Activated CD4-positive, alpha-beta T cell treated with anti-CD3 and anti-CD28 coated beads for 24 hours (primary cell): ENCODE results near the gene CSKMT.
"Not testable (repeated sequence)": the region's sequence is repeated elsewhere in the genome, so short reads cannot be mapped to it uniquely, and the experiment has no call there.

ENCODE experiments used
- DNase-seq, 2 donors: peaks; one replicate each; pipeline ENCODE4 v3.0.0-alpha.2; 2020; ENCODE audit warnings: low read depth in 2 of 2

The CSKMT gene, protein sequence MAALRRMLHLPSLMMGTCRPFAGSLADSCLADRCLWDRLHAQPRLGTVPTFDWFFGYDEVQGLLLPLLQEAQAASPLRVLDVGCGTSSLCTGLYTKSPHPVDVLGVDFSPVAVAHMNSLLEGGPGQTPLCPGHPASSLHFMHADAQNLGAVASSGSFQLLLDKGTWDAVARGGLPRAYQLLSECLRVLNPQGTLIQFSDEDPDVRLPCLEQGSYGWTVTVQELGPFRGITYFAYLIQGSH

DNA sequence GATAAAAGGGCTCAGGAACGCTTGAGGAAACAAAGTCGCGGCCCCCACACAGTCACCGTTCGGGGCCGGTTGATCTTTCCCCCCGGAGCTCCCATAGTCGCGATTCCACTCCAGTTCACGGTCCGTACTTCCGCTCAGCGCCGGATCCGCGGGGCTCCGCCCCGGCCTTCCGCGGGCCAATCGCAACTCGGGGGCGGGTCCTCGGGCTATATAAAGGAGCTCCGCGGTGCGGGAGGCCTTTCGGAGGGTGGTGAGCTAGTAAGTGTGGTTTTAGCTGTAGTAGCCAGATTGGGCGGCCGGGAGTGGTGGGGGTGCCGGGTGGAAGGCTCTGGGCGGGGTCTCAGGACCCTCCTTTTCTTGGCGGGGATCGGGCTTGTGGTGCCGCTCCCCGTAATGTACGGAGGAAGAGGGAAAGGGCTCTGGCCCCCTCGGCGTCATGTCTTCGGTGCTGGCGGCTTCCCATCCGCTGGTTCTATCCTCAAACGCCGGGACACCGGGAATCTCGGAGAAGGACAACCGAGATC is at the start of gene CSKMT, which contains the start of gene C11orf98:
TSS of gene CSKMT (plus strand) at position 238 of the 524 bp plus-strand sequence. CDS start 568 bp downstream, outside the sequence.
TSS of gene C11orf98 (minus strand) at position 136 of the 524 bp plus-strand sequence. CDS start at position 95, 41 bp downstream.
- DNase-seq: peak; percentile 94

DNA sequence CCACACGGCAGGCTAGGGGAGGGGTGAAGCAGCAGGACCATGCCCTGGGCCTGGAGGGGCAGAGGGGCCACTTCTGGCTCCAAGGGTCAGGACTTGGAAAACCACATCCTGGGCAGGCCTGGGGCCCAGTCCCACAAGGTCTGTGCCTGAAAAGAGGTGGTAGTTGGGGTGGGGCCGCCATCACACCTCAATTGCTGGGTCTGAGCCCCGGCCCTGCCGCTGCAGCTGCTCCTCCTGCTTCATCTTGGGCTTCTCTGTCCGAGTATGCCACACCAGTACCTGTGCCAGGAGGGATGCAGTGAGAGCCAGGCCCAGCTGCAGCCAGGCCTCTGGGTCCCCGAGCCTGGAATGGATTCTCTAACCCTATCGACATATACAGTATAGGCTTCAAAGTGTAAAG is 49.6 kb upstream of the CSKMT start:
- DNase-seq: no peak

DNA sequence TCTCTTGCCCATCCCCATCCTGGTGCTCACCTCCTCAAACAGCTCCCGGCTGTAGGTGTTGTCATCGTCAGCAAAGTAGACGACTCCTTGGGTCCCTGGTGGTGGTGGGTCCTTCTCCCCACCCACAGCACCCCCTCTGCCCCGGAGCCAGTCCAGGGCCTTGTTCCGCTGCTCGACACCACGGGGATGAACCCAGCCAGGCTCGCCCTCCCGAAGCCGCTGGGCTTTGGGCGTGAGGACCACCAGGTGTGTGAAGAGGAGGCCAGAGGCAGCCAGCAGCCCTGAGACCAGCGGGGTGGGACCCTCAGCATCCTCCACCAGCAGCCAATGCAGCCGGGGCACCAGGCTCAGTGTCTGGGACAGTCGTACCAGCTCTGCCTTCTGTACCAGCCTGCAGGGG is 48.2 kb upstream of the CSKMT start:
- not testable (repeated sequence) for DNase-seq

DNA sequence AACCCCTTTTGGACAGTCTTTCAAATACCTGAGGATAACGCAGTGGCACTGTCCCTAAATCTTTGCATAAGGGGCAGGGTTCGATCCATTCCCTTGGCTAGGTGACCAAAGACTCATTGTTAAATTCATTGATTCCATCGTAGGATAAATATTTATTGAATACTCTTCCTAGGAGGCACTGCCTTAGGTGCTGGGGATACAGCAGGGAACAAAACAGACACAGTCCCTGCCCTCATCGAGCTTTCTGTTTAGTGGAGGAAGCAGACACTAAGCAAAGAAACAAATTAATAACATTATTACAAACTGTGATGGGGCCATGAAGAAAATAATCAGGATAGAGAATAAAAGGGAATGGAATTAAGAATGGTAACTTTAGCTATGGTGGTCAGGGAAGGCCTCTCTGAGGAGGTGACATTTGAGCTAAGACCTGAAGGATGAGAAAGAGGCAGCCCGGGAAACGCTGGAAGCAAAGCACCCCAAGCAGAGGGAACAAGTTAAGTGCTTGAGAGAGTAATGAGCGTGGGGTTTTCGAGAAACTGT is 44.0 kb upstream of the CSKMT start:
- no peak for DNase-seq

DNA sequence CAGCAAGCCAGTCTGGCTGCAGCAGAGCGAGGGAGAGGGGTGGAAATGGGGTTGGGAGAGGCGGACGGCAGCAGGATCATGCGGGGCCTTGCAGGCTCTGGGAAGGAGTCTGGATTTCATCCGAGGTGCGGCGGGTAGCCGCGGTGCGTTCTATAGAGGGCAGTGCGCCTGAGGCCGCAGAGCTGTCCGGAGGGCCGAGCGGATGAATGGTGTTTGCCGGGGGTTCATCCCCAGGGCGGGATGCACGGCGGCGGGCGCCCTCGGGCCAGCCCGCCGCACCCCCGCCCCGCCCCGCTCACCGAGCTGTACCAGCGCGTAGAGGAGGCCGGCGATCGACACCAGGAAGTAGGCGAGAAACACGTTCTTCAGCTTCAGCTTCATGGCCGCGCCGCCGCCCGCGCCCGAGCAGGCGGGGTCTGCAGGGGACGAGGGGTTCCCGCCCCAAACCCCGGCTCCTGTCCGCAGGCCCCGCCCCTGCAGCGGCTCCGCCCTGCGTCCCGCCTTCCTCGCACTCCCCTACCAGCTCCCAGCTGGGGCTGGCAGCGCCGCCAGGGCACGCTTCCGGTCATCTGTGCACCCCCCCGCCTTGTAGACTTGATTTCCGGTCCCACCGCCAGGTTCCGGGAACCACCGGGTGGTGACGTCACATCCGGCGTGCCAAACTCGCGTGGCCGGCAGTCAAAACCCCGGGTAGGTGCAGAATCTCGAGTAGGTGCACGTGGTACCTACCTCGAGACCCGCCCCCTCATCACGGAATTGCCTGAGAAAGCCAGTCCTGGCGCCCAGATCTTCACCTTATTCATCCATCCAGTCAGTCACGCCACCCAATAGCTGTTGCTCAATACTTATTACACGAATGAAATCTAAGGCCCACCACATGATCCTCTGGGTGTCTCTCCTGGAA is 43.3 kb upstream of the CSKMT start, which contains the start of gene B3GAT3:
TSS of gene B3GAT3 (minus strand) at position 420 of the 904 bp plus-strand sequence. CDS start at position 381, 39 bp downstream.
- peak; percentile 89 to 96 for DNase-seq

DNA sequence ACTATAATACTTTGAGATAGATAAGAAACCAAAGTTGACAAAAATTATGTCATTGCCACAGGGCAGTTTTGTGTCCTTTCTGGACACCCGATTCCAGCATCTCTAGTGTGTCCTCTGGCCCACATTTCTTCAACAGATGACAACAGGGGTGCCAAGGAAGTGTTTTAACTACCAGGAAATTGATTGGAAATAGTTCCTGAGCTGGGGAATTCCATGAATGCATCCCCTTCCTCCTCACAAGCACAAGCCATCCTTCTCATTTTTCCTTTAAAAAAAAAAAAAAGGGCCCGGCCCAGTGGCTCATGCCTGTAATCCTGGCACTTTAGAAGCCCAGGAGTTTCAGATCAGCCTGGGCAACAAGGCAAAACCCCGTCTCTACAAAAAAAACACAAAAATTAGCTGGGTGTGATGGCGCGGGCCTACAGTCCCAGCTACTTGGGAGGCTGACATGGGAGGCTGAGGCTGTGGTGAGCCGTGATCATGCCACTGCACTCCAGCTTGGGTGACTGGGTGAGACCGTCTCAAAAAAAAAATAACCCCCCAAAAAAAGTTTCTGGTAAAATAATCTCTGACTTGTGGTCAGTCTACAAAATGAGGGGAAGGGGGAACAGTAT is 42.5 kb upstream of the CSKMT start:
- no peak for DNase-seq

DNA sequence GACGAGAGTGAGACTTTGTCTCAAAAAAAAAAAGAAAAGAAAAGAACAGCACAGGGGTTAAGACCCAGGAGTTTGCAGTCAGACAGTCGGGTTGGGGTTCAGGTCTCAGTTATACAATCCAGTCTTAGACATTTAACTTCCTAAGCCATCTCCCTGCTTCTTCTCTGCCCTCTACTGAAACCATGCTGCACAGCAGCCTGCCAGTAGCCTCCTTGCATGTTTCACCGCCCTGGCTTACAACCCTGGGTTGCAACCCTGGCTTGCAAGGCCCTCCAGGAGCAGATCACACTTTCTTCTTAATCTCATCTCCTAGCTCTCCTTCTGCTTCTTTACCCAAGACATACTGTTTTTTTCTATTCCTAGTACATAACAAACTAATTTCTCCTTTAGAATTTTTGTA is 37.4 kb upstream of the CSKMT start:
- no peak for DNase-seq

DNA sequence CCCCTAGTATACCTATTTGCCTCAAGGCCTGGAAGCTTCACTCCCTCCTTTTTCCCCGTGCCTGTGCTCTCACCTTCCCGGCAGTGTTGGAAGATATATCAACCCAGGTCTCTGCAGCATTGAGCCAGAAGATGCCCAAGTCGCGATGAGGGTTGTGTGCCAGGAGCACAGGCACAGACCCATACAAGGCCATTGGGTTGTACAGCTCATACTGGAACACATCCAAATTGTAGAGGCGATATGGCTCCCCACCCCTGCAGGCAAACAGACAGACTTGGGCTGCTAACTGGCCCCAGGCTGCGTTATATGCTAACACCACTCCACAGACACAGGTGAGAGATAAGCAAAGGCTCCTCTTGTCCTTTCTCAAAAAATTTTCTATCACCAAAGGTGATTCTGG is 32.6 kb upstream of the CSKMT start:
- no peak for DNase-seq

DNA sequence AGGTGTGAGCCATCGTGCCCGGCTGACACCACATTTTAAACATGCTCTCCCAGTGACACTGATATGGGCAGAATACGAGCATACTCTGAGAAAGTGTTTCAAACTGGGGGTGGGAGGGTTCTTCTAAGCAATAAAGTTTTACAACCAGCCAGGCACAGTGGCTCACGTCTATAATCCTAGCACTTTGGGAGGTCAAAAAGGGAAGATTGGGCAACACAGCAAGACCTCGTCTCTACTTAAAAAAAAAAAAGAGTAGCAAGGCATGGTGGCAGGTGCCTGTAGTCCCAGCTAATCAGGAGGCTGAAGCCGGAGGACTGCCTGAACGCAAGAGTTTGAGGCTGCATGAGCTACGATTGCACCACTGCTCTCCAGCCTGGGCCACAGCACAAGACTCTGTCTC is 20.9 kb upstream of the CSKMT start:
- no peak for DNase-seq

DNA sequence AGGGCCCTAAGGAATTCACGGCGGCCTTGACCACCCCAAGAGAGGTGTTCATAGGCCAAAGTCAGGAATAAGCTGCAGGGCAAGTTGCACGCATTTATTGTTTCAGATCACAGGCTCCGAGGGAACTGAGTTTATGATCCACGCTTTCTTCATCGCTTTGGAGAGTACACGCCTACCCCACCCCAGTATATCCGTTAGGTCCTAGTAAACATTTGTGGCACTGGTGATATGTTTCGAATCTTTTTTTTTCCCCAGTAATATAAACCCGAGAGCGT is 19.5 kb upstream of the CSKMT start:
- DNase-seq: no peak

DNA sequence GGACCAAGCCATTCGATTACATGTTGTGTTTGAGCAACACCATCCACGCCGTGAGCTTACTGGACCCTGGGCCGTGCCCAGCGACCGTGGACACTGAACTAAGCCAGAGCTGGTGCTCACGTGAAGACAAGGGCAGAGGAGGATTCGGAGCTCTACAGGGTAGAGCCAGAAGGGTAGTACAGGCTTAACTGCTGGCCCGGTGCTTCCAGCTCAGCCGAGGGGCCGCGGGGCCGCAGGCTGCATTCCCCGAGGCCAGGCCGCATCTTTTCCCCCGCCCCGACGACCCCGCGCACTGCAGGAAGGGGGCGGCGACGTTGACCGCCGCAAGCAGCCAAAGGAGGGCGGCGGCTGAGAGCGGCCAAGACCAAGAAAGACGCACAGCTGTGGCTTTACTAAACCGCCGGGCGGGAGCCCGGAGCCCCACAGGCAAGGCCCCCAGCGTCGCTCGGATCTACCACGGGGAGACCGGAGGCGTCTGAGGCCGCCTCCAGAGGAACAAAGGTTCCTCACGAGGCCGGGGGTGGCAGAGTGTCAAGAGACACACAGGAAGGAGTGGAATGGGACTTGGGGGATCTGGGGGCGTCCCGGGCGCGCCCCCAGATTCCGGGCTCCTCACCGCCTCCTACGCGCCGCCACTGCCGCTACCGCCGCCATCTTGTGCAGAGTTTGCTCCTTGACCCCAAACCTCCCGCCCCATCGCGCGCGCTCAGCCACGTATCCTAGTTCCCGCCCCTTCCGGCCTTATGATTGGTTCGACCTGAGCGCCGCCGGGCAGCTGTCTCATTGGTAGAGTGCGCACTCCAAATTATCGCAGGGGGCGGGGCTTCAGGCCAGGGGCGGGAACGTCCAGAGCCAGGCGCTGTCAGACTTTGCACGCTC is 18.9 kb upstream of the CSKMT start, which contains the start of gene GANAB:
TSS of gene GANAB (minus strand) at position 668 of the 879 bp plus-strand sequence. CDS start at position 654, 14 bp downstream.
- peak; percentile 99 to 100 for DNase-seq

DNA sequence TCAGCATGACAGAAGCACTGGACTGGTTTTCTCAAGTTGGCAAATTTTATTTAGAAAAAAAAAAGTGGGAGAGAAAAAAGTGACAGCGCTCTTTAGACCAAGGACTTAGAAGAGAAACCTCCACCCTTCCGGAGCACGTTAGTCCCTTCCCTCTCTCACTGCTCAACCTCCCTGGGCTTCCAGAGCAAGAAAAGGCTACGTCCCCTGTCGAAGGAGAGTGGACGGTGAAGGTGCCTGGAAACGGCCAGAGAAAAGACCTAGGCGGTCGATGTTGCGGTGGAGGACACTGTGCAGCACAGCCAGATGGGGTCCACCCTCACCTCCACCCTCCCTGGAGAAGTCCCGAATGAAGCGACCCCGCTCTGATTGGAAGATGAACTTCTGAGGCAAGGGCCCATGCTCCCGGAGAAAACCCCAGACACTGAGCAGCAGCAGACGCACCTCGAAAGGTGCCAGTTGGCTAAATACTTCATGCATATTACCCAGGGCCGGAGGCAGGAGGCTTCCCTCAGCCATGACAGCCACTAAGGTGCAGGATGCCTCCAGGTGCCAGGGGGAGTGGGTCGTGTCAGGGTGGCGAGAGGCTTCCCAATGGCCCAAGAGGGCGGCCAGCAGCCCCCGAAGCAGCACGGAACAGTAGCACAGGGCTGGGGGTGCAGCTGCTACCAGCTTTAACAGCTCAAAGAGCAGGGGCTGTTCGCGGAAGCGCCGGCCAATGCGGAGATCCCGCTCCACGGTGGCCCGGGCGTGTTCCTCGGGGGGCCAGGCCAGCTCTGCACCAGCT is 18.1 kb upstream of the CSKMT start:
- no peak for DNase-seq

DNA sequence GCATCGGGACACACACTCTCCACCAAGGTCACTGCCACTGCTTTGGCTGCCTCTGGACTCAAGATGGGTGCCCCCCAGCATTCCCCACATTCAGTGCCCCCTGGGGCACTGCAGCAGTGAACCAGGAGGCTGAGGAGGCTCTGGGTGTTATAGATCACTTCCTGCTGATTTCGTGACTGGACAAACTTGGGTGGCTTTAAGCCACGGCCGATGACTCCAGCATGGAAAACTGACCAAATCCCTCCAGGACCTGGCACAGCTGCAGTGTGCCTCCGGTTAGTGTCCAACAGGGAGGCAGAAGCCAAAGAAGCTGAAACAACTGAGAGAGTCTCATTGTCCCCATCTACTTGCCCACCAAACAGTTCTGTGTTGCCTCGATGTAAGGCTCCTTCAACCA is 17.5 kb upstream of the CSKMT start:
- DNase-seq: no peak

DNA sequence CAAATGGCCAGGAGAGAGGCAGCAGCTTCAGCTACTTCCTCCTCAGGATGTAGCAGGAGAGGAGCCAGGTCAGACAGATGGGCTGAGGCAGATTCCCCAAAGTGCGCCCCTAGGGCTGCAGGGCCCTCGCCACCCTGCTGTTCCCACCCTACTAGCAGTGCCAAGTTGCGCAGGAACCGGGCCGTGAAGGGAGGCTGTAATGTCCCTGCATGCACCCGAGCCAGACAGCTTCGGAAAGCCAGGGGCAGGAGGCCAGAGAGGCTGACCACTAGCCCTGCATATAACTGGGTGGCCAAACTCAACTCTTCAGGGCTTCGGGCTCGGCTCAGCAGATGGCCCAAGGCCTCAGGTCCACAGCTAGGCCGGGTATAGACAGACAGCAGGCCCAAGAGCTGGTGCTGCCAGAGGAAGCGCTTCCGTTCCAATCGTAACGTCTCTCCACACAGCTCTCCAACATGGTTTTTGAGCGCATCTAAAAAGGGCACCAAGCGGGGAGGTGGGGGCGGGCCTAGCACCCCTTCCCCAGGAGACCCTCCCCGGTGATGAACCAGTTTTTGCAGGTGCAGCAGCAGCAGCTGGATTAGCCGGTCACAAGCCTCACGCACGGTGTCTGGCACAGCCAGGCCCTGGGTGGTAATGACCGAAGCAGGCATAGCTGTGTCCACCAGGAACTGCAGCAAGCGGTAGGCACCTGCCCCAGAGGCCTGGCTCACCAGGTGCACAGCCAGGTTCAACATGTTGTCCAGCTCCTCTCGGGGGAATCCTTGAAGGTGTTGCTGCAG is 16.7 kb upstream of the CSKMT start:
- no peak for DNase-seq

DNA sequence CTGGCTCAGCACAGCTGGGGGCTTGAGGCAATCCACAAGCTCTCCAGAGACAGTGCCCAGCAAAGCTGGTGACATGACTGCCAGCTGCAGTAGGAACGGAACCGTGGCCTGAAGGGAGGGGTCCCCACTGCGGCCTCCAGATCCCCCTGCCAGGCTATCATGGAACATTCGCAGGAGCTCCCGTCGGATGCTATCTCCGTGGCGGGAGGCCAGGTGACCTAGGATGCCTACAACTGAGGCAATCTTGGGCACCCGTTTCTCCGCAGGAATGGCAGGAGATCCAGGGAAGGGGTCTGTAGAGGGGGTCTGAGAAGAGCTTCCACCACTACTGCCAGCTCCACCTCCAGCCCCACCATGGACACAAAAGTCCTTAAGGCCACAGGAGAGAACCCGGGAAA is 16.1 kb upstream of the CSKMT start:
- no peak for DNase-seq

DNA sequence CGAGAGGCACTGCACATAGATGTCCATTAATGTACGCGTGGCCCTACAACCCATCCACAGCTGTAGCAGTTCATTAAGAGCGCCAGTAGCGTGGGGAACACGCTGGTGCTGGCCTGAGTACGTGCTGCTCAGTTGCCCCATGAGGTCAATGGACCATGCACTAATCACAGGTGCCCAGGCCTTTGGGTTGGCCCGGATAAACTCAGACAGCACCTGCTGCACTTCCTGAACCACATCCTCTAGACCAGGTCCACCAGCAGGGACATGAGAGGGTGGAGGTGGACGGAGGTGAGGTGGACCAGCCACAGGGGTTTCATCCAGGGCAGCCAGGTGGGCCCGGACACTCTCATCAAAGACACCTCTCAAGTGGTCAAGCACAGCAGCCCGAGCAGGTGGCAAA is 15.6 kb upstream of the CSKMT start:
- DNase-seq: no peak

DNA sequence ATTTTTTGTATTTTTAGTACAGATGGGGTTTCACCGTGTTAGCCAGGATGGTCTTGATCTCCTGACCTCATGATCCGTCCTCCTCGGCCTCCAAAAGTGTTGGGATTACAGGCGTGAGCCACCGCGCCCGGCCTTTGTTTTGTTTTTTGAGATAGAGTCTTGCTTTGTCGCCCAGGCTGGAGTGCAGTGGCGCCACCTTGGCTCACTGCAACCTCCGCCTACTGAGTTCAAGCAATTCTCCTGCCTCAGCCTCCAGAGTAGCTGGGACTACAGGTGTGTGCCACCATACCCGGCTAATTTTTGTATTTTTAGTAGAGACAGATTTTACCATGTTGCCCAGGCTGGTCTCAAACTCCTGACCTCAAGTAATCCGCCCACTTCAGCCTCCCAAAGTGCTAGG is 14.8 kb upstream of the CSKMT start:
- not testable (repeated sequence) for DNase-seq

DNA sequence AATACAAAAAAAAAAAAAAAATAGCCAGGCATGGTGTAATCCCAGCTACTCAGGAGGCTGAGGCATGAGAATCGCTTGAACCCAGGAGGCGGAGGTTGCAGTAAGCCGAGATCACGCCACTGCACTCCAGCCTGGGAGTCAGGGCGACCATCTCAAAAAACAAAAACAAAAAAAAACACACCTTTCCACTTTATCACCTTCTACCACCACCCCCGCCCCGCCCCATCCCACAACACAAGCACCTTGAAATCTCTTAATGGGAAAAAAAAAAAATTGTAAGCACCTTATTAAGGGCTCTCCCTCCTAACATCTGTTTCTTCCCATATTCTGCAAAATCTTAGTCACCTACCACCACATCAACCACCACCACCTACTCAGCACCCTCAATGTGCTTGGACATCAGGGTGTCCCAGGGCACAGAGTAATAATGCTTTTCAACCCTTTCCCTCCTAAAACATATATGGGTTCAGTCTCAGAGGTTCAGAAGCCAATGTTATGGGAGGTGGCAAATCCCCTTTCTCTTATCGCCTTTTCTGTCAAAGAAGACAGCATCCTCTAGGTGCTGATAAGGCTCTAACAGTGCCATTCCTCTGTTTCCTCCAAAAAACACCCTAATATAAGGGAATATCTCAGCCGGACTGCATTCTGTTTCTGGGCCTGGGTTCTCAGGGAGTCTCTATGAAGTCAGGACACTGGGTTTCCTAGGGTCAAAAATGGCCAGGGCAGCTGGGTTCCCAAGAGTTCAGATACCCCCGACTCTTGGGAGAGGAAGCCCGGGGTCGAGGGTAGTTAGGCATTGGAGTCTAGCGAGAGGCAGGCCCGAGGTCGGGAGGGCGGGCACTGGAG is 12.7 kb upstream of the CSKMT start:
- DNase-seq: no peak
